Adipose tissue (tissue), 3 donors: ENCODE measurements around the gene PTPRQ. TPM values are rescaled to one million over a fixed set of nuclear protein-coding genes. Genes with fewer than 3 reads are reported as not detected.

Experiments used
- H3K27ac ChIP-seq: one replicate; pipeline ENCODE4 v1.5.1; 2013; ENCODE audit warnings: low read depth, low read length
- WGBS, 3 donors: extraction: QIAGEN DNeasy Blood & Tissue Kit; methylation state at CpG; one replicate each; pipeline ENCODE4 v1.1.7; 2013; 5-methylcytosine and 5-hydroxymethylcytosine counted together
- polyA plus RNA-seq, 3 donors: library from polyadenylated mRNA; stranded (reverse); fragments of 200-250 nt; gene quantifications; one replicate each; pipeline ENCODE4 v1.2.3, GENCODE V29; 2013
- donor health status: healthy with polysubstance abuse.
- donor health status: Bipolar disorder and iron deficiency.
- donor health status: healthy.

The PTPRQ gene, protein sequence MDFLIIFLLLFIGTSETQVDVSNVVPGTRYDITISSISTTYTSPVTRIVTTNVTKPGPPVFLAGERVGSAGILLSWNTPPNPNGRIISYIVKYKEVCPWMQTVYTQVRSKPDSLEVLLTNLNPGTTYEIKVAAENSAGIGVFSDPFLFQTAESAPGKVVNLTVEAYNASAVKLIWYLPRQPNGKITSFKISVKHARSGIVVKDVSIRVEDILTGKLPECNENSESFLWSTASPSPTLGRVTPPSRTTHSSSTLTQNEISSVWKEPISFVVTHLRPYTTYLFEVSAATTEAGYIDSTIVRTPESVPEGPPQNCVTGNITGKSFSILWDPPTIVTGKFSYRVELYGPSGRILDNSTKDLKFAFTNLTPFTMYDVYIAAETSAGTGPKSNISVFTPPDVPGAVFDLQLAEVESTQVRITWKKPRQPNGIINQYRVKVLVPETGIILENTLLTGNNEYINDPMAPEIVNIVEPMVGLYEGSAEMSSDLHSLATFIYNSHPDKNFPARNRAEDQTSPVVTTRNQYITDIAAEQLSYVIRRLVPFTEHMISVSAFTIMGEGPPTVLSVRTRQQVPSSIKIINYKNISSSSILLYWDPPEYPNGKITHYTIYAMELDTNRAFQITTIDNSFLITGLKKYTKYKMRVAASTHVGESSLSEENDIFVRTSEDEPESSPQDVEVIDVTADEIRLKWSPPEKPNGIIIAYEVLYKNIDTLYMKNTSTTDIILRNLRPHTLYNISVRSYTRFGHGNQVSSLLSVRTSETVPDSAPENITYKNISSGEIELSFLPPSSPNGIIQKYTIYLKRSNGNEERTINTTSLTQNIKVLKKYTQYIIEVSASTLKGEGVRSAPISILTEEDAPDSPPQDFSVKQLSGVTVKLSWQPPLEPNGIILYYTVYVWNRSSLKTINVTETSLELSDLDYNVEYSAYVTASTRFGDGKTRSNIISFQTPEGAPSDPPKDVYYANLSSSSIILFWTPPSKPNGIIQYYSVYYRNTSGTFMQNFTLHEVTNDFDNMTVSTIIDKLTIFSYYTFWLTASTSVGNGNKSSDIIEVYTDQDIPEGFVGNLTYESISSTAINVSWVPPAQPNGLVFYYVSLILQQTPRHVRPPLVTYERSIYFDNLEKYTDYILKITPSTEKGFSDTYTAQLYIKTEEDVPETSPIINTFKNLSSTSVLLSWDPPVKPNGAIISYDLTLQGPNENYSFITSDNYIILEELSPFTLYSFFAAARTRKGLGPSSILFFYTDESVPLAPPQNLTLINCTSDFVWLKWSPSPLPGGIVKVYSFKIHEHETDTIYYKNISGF (N-terminal part only)
- under 1 TPM; 0.11 to 0.40 (median 0.20) TPM for polyA plus RNA-seq

DNA sequence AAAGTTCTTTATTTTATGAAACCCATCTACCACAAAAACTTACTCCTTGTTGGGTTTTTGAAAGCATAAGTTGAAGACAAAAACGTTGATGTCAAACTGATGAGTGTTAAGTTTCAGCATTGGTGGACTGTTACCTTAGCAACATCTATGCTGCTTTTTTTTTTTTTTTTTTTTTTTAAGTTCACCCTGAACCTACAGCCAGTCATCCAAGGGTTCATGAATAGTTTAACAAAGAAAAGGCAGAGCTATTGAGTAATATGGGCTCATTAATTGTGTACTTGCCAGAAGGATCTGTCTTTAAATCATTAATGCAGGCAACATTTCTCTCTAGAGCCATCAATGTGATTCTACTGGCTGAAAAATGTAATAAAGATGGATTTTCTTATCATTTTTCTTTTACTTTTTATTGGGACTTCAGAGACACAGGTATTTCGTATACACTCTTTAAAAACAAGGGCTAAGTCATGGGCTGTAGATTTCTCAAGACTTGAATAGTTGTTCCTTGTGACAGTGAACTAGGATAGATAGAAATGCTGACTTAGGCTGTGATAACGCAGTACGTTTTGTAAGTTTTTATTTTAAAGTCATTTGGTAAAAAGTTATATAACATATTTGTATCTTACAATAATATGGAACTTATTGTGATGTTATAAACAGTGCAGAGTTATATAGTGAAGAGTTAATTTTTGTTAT lies at the start of gene PTPRQ:
PTPRQ (plus strand) TSS at position 262 of the 693 bp plus-strand sequence; CDS start at position 373, 111 bp downstream.
- 56 to 59% (median 59%) methylated on average over 4 of the region's 4 CpGs for WGBS, 3 donors
- no peak within 1 kb of the TSS for H3K27ac ChIP-seq

DNA sequence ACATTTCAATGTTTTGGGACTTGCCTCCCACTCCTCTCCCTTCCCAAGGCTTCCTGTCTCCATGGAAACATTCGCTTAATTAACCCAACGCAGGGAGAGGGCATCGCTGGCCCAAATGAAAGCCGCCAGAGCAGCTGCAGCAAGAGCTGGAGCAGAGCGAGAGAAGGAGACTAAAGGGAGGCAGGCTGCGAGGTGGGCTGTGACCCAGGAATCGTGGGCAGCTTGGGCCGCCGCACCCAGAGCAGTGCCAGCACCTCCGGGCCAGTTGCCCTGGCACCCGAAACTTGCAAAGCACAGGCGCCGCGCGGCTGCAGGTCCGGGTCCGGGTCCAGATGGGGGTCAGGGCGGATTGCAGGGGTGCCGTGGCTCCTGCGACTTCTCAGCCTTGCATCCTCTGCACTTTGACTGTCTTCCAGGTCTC lies 43.5 kb upstream of the PTPRQ start:
- WGBS, 3 donors: 12 to 31% (median 27%) methylated on average over 20 of the region's 20 CpGs
- no peak overlapping the region for H3K27ac ChIP-seq

DNA sequence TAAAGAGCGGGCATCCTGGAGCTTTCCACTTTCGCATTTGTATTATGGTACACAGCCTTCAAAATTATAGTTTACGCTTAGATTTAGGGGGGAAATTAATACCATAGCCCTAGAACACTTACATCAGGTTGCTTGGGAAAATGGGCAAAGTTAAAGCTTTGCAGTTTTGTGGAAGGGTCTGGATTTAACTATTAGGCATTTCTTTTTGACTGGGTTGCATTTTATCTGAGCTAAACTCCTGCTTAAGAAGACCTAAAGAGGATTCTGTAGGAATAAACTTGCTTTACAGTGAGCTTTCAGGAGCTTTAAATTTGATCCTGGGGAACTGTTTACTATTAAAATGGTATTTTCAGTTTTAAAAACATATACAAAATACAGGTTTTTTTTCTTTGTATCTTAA lies 42.8 kb upstream of the PTPRQ start:
- WGBS, 3 donors: 84 to 87% (median 87%) methylated on average over 3 of the region's 3 CpGs
- no peak overlapping the region for H3K27ac ChIP-seq

DNA sequence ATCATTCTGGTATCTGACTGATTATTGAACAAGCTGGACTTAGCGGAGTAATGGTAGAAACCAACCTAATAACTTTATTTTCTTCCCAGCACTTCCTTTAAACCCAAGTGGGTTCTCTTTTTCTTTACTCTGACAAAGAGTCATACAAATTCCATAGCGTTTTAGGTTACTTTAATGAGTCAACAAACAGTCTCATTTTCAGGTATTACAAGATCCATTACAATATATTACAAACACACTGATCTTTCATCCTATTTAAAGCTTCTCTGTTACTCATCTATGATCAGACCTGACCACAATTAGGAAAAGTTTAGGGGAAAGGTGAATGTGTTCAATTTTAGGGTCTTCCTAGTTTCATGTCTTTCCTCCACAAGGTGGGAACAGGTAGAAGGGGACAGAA lies 39.4 kb upstream of the PTPRQ start:
- 54 to 74% (median 73%) methylated on average over 2 of the region's 2 CpGs for WGBS, 3 donors
- no peak overlapping the region for H3K27ac ChIP-seq

DNA sequence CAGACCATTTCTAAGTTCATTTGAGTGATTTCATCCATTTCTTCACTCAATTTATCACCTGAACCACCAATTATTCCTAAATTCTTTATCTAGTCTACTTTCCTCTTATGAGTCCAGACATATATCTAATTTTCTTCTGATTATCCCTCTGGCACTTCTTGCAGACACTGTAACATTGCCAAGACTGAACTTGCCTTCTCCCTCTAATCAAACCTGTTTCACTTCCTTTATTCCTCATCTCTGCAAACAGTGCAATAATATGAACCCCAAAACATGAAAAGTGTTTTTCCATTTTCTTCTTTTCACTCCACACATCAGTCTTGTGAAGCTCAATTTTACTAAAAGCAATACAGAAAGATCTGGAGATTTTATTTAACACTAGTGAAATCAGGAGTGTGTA lies 37.8 kb upstream of the PTPRQ start:
- no peak overlapping the region for H3K27ac ChIP-seq

DNA sequence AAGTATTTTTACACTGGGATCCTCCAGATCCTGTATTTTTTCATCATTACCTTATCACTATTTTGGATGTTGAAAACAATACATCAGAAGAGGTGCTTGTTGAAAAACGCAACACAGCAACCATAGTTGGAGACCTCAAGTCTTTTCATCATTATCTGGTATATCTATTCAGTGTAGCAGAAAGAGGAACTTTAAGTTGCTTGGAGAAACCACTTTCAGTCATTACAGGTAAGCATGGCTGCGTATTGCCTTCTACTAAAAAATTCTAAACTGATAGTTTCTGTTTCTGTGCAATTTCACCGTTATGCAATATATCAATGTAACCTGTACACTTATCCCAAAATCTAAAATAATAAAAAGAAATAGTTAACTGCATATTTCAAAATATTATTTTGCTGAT lies 32.2 kb upstream of the PTPRQ start:
- WGBS, 3 donors: 42 to 48% (median 46%) methylated on average over 3 of the region's 3 CpGs
- H3K27ac ChIP-seq: no peak overlapping the region

DNA sequence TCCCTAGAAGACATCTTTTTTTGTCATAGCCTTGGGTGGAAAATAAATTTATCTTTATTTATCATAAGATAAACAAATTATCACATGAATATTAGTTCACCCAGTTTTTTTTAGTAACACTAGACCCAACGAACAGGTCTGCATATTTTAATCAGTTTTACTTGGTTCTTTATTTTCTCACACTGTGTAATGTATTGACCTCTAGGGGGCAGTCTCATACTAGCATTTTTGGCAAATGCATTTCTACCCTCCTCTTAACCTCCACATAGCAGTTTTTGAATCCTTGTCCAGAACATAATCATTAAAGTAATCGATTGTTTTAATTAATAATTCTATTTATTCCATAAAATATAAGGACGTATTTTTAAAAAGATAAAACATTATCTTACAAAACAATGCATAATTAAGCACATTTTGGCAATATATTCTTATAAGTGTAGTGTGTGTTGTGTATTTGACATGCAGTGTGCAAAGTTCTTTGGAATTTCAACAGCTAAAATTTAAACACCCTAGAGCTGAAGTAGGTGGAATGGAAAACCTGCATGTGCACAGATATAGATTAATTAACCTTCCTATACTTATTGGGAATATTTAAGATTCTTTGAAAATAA lies 31.6 kb upstream of the PTPRQ start:
- H3K27ac ChIP-seq: no peak overlapping the region
- 1 to 5% (median 5%) methylated on average over 3 of the region's 3 CpGs for WGBS, 3 donors

DNA sequence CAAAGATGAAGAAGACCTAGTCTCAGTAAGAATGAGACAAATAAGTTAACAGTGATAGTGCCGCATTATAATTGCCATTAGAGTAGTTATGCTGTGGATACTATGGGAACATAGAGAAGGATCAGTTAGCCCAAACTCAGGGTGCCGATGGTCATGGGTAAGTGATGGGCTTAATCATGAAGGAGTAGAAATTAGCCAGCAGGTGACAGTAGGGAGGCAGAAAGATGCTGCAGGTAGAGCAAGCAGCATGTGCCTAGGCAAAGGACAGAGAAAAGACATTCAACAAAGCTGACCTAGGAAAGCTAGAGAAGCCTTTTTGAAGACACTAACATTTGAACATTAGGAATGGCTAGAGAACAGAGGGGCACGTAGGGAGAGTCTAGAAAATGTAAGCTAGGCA lies 30.6 kb upstream of the PTPRQ start:
- no peak overlapping the region for H3K27ac ChIP-seq
- WGBS, 3 donors: 75 to 87% (median 83%) methylated on average over 3 of the region's 3 CpGs

DNA sequence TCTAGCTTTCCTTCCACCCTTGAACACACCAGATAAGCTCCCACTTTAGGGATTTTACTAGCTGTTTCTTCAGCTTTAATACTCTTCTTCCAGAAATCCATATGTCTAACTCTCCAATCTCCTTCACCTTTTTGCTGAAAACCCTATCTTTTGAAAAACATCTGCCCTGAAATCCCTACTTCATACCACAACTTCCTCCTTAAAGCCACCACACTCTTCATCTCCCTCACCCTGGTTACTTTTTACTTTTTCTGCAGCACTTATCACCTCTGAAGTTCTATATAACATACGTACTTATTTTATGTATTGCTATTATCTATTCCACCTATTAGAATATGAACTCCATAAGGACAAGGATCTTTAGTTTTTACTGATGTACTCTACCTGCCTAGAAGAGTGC lies 28.6 kb upstream of the PTPRQ start:
- no peak overlapping the region for H3K27ac ChIP-seq
- WGBS, 3 donors: 58 to 67% (median 63%) methylated on average over 1 of the region's 1 CpG

DNA sequence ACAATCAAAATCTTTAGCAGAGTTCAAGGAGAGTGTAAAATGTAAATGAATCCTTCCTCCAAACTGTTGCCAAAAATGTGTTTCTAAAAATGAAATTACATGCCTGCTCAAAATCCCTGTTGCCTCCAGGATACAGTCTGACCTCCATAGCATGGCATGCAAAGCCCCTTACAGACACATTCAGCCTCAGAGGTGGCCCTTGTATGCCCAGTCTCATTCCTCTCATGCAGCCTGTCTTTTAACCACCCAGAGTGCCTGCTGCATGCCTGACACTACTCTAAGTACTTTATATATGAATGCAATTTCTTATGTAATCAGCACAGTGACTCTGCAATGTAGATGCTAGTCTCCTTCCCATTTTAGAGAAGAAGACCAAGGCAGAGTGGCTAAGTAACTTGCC lies 24.4 kb upstream of the PTPRQ start:
- H3K27ac ChIP-seq: no peak overlapping the region

DNA sequence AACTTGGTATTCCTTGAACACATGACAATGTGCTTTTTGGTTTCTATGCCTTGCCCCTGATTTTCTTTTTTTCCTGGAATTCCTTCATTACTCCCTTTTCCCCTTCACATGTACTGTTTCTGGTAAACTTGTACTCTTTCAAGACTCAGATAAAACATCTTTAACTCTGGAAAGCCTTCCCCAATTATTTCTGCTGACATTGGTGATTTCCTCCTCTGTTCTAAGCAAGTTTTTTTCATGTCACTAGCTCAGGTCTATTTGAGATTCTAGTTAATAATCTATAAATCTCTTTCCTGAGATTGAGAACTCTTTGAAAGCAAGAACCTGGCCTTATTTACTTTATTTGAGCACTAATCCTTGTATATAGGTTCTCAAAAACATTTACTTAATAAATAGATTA lies 24.0 kb upstream of the PTPRQ start:
- H3K27ac ChIP-seq: no peak overlapping the region

DNA sequence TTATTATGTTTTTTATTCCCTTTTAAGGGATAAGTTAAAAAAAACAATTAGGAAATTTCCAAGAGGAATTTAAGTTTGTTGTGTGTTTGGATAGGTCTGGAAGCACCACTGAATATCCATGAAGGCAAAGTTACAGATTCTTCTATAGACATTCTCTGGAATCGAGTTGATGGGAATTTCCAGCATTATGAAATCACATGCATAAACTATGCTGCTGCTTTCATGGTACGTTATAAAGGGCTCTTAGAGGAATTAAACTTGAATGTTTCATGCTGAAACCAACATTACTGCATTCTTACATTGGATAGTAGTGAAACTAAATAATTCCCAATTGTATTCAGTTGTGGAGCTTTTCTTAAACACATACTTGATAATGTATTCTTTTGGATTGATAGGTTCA lies 21.5 kb upstream of the PTPRQ start:
- 27 to 63% (median 58%) methylated on average over 2 of the region's 2 CpGs for WGBS, 3 donors
- no peak overlapping the region for H3K27ac ChIP-seq

DNA sequence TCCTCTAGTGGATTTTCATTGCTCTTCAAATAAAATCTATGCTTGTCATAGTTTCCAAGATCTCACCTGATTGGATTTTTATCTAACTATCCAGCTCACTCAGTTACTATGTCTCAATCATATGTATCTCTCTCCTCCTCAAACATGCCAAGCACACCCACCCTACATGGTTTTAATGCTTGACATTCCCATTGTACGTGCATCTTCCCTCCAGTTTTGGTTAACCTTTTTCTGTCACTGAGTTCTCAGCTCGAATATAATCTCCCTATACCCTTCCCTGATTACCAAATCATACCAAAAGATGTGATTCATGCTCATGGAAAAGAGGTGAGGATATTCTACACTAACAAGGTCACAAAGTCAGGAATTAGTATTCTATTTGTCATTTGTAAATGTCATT lies 12.0 kb upstream of the PTPRQ start:
- H3K27ac ChIP-seq: no peak overlapping the region
- 63 to 77% (median 72%) methylated on average over 2 of the region's 2 CpGs for WGBS, 3 donors

DNA sequence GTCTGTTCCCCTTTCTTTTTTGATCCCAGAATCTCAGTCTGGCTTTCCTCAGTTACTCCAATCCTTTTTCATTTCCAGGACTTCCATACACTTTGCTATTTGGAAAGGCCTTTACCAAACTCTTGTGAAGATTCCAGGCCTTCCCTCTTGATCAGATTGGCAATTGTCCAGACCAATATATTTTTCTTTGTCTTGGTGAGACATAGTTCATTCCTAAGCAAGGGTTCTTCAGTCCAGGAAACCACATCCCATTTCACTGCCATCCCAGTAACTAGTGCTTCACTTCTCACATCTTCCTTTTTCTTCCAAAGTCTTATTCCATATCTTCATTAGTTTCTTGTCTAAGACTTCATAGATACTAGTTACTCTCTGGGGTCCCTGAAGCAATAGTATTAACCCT lies 2.1 kb upstream of the PTPRQ start:
- H3K27ac ChIP-seq: no peak overlapping the region

DNA sequence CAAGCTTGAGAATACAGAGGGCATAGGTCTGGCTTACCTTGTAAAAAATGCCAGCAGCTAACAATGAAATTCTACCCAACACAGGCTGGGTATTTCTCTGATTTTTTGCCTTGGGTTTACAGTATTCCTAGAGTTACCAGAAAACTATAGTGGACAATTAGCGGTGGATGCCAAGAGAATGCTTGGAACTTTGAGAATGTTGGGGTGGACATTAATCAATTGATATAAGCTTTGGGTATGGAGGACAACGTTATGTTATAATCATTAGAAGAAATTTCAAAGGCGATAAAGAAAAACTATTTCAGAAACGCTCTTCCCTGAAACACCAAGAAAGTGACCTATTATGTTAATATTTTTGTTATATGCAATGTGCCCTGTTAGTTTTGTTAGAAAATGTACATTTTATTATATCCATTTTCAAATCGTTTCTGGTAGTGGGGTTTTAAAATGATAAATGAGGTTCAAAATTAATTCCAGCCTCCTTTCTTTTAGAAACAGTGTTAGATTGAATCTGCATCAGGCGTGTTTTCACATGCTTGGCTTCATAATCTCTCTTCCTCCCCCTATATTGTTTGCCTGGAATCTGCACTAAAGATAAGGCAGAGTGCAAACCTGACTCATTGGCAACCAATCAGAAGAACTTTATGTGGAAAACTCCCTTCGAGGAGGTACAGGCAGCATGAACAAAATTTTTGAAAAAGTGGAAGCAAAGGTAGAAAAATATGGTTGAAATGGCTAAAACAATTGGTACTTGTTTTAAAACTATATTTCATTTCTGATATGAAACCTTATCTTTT lies 1.4 kb upstream of the PTPRQ start:
- WGBS, 3 donors: 51 to 75% (median 65%) methylated on average over 7 of the region's 7 CpGs
- no peak overlapping the region for H3K27ac ChIP-seq

DNA sequence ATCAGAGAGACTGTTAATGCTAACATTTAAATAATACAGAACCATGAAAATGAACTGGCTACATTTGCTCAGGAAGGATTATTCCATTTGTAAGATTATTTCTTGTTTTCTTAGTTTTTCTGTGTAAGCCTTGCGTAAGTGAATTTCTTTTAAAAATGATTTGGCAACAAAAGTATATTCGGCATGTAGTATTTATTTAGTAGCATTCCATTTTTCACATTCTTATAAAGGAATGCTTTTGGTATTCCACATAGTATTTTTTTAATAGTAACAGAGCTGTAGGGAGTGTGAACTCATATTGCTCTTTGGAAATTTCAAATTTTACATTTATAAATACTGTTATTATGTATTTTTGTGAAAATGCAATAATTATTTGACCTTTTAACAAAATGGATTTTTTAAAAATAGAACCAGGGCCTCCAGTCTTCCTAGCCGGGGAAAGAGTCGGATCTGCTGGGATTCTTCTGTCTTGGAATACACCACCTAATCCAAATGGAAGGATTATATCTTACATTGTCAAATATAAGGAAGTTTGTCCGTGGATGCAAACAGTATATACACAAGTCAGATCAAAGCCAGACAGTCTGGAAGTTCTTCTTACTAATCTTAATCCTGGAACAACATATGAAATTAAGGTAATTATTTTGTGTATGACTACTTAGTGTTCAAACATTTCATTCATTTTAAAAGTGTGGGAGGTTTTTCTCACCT lies 1.2 kb downstream of the PTPRQ start:
- 55 to 57% (median 56%) methylated on average over 5 of the region's 5 CpGs for WGBS, 3 donors
- no peak overlapping the region for H3K27ac ChIP-seq

DNA sequence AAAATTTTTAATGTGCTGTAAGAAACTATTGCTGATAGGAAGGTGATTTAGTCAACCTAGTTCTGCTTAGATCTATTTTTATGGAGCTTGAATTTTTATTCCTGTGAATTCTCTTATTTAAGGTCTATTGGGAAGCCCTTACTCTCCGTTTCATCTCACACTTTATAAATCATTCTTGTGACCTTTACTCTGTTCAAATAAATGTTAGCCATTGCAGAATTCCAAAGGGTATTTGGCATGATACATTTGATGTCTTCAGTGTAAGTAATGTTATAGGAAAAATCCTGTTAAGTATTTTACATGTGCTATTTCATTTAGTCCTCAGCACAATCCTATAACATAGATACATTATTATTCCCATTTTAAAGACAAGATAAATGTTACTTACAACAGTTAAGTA lies 12.5 kb downstream of the PTPRQ start:
- H3K27ac ChIP-seq: no peak overlapping the region
- 47 to 75% (median 69%) methylated on average over 1 of the region's 1 CpG for WGBS, 3 donors
